ENCODE data around the gene DNAH6.

- TF ChIP-seq ZNF274 (IDR thresholded peaks at IDR 0.05; ENCODE audit: low read depth, low read length) (no peak), SUZ12 (IDR thresholded peaks at IDR 0.05; ENCODE audit: extremely low read depth, insufficient read depth, insufficient read length) (no peak)
These were observed 192.1 kb downstream of the DNAH6 start for GRCh38 chr2:84708442-84708841.

All from NT2/D1 (cell line).